GM10847 (cell line): ENCODE results near the gene CLDN9.

Experiments
- POLR2A ChIP-seq: IDR thresholded peaks from 2 replicates; pipeline ENCODE4 v1.6.1; 2011; ENCODE audit not compliant: insufficient read length; ENCODE audit errors: extremely low read depth

The CLDN9 gene

DNA sequence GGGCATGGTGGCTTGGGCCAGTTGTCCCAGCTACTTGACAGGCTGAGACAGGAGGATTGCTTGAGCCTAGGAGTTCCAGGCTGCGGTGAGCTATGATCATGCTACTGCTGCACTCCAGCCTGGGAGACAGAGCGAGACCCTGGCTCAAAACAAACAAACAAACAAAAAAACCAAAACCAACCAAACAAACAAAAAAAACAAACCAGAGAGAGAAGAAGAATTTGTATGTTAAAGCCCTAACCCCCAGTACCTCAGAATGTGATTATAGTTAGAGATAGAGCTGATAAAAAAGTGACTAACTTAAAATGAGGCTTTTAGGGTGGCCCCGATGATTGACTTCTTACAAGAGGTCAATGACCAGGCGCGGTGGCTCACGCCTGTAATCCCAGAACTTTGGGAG, 32.0 kb downstream of the CLDN9 start:
- TF ChIP-seq POLR2A: no peak

DNA sequence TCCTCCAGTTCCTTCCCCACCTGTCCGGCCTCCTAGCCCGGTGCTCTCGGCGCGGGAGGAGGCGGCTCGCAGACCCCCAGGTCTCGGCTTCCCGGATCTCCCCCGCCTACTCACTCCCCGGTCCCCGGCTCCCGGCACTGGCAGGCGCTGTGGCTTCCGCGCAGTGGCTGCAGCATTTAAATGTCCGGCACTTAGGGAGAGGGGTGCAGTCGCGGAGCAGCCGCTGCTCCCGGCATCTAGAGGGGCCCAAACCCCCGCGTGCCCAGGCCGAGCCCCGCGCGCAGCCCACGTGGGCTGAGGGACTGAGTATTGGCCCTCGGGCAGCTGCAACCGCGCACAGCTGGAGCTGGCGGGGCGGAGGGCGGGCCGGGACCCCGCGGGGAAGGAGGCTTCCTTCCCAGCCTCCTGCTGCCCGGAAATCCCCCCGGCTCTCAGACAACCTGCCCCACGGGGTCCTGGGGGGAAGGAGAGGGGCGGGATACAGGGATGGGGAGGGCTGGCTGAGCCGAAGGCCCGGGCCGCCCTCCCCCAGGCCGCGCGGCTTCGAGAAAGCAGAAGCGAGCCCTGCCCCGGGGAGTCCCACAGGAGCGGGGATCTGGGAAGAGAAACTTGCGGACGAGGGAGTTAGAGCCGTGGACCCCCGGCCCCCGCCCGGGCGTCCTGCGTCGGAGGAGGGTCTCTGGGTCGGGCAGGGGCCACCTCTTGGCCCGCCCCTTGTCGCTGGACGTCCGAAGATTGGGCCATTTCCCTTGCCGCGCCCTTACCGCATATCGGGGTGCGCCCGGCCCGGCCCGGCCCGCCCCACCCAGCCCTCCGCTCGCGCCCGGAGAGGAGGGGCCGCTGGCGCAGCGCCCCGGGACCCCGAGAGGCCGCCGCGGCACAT, 33.3 kb downstream of the CLDN9 start, which contains the start of gene MMP25:
Gene MMP25 (plus strand): TSS at position 804 of the 883 bp plus-strand sequence. CDS start 357 bp downstream, outside the sequence.
- no peak for TF ChIP-seq POLR2A

DNA sequence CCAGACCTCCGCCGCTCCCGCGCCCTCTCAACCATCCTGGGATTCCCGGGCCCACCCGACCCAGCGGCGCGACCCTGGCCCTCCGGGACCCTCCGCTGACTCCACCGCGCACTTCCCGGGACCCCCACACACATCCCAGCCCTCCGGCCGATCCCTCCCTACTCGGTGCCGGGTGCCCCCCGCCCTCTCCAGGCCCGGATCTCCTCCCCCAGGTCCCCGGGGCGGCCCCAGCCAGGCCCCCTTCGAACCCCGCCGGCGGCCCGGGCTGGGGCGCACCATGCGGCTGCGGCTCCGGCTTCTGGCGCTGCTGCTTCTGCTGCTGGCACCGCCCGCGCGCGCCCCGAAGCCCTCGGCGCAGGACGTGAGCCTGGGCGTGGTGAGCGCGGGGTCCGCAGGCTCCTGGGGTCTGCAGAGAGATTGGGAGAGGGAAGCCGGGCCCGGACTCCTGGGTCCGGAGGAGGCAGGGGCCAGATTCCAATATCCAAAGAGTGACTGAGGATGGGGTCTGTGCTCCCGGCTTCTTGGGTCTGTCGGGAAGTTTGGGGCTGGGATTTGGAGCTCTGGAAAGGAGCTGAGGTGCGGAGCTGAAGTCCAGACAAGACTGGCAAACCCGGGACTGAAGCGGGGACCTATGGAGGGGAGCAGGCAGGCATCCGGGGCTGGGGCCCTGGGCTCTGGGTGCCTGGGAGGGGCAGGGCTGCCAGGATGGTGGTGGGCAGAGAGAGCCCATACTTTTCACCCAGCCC, 34.1 kb downstream of the CLDN9 start:
- no peak for TF ChIP-seq POLR2A

DNA sequence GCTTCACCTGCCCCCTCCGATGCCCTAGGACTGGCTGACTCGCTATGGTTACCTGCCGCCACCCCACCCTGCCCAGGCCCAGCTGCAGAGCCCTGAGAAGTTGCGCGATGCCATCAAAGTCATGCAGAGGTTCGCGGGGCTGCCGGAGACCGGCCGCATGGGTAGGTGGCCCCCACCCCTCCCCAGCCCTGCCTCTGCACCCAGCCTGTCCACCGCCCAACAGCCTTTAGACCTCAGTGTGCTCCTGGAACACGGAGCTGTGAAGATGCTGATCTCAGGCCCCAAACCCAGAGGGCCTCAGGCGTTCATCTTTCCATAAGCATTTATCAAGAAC, 34.6 kb downstream of the CLDN9 start:
- no peak for TF ChIP-seq POLR2A

DNA sequence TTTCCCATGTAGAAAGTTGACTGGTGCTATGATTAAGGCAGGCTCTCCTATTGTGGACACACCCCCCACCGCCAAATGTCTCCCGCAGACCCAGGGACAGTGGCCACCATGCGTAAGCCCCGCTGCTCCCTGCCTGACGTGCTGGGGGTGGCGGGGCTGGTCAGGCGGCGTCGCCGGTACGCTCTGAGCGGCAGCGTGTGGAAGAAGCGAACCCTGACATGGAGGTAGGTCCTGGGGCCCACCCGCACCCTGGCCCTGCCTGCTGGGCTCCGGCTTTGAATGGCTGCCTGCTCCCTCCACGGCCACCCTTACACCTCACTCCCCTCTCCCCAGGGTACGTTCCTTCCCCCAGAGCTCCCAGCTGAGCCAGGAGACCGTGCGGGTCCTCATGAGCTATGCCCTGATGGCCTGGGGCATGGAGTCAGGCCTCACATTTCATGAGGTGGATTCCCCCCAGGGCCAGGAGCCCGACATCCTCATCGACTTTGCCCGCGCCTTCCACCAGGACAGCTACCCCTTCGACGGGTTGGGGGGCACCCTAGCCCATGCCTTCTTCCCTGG, 37.3 kb downstream of the CLDN9 start:
- no peak for TF ChIP-seq POLR2A

DNA sequence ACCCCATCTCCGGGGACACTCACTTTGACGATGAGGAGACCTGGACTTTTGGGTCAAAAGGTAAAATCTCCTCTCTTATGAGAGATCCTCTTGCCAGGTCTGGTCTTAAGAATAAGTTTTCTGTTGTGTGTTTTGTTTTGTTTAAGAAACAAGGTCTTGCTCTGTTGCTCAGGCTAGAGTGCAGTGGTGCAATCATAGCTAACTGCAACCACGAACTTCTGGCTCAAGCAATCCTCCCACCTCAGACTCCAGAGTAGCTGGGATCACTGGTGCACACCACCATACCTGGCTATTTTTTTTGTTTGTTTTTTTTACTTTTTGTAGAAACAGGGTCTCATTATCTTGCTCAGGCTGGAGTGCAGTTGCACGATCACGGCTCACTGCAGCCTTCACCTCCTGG, 37.8 kb downstream of the CLDN9 start:
- no peak for TF ChIP-seq POLR2A

DNA sequence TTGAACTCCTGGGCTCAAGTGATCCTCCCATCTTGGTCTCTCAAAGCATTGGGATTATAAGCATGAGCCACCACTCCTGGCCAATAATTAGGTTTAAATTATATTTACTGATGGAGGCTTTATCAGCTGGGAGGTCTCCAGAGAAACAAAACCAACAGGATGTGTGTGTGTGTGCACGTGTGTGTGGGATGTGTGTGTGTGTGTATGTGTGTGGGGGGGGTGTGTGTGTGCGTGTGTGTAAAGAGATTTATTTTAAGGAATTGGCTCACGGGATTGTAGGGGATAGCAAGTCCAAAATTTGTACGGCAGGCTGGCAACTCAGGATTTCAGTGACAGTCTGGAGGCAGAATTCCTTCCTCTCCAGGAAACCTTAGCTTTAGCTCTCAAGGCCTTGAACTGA, 38.3 kb downstream of the CLDN9 start:
- TF ChIP-seq POLR2A: no peak

DNA sequence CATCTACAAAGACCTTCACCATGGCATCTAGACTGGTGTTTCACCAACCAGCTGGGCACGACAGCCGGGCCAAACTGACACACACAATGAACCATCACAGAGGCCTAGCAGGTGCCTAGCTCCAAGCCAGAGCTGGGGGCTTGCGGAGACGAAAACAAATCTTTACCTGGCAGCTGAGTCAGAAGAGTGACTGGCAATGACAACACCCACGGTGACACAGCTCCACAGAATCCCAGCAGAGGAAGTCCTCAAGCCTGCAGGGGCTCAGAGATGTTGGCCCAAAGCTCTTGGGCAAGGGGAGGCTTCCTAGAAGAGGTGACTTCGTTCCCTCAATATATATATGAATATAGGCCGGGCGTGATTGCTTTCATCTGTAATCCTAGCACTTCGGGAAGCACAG, 38.8 kb downstream of the CLDN9 start:
- no peak for TF ChIP-seq POLR2A

DNA sequence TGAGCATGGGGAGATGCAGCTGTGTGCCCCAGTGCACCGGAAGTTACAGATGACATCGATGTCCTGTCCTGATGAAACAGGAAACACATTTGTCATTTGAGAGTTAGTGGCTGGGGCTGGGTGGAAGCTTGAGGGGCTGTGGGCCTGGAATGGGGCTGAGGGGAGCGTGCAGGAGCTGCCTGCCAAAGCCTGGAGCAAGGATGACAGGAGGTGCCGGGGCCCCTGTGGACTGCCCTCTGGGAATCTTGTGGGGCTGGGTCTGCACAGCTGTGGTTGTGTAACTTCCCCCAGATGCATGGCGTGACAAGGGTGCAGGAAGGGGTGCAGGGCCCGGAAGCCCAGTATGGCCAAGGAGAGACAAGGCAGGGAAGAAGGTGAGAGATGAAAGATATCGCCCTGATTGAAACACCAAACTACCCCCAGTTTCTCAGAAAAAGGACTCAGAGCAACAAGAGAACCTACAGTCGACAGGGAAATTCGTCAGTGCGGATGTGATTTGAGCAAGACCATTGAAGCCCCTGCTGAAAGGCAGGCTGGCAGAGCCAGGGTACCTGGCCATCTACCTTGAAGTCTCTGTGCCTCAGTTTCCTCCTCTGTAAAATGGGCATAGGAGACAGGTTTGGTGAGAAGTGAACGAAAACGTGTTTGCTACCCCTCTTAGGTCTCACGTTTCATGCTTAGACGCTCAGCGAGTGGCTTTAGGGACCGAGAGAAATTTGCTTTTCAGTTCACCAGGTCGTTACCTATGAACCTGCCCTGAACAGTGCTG, 42.4 kb downstream of the CLDN9 start:
- TF ChIP-seq POLR2A: no peak

DNA sequence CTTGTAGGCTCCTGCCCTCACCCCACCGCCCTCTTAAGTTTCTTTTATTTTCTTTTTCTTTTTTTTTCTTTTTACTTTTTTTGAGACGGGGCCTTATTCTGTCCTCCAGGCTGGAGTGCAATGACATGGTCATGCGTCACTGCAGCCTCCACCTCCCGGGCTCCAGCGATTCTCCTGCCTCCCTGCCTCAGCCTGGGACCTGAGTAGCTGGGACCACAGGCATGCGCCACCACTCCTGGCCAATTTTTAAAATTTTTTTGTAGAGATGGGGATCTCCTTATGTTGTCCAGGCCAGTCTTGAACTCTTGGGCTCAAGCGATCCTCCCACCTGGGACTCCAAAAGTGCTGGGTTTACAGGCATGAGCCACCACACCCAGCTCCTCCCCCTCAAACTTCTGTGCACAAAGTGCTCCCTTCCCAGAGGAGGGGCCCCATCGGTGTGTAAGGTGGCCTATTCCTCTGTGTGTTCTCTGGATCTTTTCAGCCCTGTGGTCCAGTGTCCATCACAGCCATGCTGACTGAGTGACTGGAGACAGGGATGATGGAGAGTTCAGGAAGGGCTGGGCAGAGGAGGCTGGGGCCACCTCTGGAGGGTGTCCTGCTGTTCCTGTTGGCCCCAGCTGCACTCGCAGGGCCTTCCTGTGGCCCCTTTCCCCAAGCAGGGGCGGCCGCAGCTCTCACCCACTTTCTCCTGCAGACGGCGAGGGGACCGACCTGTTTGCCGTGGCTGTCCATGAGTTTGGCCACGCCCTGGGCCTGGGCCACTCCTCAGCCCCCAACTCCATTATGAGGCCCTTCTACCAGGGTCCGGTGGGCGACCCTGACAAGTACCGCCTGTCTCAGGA, 43.8 kb downstream of the CLDN9 start:
- no peak for TF ChIP-seq POLR2A

DNA sequence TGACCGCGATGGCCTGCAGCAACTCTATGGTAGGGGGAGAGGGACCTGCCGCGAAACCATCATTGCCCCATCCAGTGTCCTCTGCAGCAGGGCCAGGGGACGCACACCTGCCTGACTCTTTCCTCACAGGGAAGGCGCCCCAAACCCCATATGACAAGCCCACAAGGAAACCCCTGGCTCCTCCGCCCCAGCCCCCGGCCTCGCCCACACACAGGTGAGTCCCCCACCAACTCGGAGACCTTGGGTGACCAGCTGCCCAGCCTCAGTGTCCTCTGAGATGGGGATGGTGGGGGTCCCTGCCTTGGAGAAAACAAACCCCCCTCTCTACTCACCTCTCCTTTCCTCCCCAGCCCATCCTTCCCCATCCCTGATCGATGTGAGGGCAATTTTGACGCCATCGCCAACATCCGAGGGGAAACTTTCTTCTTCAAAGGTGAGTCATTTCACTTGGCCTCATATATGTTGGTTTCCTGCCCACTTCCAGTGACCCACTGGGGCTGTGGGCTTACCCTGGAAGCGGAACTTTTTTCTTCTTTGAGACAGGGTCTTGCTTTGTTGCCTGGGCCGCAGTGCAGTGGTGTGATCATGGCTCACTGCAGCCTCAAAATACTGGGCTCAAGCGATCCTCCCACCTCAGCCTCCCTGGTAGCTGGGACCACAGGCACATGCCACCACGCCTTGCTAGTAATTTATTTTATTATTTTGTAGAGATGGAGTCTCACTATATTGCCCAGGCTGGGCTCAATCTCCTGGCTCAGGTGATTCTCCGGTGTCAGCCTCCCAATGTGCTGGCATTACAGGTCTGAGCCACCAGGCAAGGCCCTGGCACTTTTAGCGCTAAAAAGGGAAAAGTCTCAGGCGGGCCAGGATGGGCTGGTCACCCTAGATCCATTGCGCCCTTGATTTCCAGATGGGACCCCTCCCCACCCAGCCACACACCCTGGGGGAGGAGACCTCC, 44.7 kb downstream of the CLDN9 start:
- TF ChIP-seq POLR2A: no peak

DNA sequence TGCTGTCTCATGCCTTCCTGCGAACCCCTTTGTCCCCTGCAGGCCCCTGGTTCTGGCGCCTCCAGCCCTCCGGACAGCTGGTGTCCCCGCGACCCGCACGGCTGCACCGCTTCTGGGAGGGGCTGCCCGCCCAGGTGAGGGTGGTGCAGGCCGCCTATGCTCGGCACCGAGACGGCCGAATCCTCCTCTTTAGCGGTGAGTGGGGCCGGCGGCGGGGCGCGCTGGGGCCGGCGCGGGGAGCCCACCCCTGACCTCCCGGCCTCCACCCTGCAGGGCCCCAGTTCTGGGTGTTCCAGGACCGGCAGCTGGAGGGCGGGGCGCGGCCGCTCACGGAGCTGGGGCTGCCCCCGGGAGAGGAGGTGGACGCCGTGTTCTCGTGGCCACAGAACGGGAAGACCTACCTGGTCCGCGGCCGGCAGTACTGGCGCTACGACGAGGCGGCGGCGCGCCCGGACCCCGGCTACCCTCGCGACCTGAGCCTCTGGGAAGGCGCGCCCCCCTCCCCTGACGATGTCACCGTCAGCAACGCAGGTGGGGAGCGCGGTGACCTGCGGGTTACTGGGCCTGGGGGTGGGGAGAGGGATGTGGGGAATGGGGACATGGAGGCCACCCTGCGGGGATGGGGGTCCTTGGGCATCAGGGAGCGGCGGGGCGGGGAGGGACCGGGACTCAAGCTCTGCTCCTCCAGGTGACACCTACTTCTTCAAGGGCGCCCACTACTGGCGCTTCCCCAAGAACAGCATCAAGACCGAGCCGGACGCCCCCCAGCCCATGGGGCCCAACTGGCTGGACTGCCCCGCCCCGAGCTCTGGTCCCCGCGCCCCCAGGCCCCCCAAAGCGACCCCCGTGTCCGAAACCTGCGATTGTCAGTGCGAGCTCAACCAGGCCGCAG, 45.7 kb downstream of the CLDN9 start:
- TF ChIP-seq POLR2A: no peak

DNA sequence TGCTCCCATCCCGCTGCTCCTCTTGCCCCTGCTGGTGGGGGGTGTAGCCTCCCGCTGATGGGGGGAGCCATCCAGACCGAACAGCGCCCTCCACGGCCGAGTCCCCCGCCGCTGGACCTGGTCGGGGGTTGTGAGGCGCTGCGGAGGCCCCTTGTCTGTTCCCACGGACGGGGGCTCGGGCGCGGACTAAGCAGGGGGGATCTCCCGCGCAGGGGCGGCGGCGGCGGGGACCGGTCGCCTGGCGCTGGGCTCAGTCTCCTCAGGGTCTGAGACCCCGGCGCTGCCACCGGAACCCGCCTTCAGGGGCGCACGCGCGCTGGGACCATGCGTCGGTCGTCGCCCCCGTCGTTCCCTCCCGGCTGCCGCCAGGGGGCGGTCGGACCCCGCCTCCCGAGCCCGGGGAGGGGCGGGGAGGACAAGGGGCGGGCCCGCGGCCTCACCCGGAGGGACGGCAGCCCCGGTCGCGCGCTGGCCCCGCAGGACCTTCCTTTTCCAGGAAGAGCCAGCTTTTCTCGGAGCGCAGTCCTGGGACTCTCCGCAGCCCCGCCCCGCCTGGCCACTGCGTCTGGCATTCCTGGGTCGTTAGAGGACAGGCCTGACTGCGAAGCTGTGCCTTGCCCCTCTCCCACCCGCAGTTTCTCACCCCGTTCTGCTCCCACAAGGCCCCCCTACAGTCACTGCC, 46.5 kb downstream of the CLDN9 start:
- TF ChIP-seq POLR2A: peak; percentile 26
